Neuronal stem cell (in vitro differentiated cells): Measurements from ENCODE around the gene PSTPIP2.
A peak's percentile ranks its signal among the peaks of the same experiment; 100 is the strongest.

Source experiments
- DNase-seq: peaks from one replicate; pipeline ENCODE4 v3.0.0-alpha.2; 2013; ENCODE audit warnings: low spot score
- H2AFZ ChIP-seq: one replicate; pipeline ENCODE4 v1.6.1; 2013; ENCODE audit warnings: mild to moderate bottlenecking, low read length, inconsistent platforms
- H2AK5ac ChIP-seq: 2 replicates; pipeline ENCODE4 v1.6.1; 2013; ENCODE audit warnings: low read depth, mild to moderate bottlenecking, inconsistent platforms, low read length, moderate library complexity, mixed read lengths
- H2BK120ac ChIP-seq: 2 replicates; pipeline ENCODE4 v1.6.1; 2013; ENCODE audit warnings: low read depth, mild to moderate bottlenecking, inconsistent platforms, low read length, moderate library complexity, mixed read lengths
- H2BK12ac ChIP-seq: one replicate; pipeline ENCODE4 v1.6.1; 2013; ENCODE audit warnings: low read length, inconsistent platforms
- H2BK15ac ChIP-seq: 2 replicates; pipeline ENCODE4 v1.6.1; 2013; ENCODE audit warnings: mild to moderate bottlenecking, low read length, inconsistent platforms, mixed read lengths
- H2BK5ac ChIP-seq: one replicate; pipeline ENCODE4 v1.6.1; 2013; ENCODE audit warnings: inconsistent platforms, mild to moderate bottlenecking, low read length, moderate library complexity
- H3K14ac ChIP-seq: one replicate; pipeline ENCODE4 v1.6.1; 2013; ENCODE audit warnings: low read length, inconsistent platforms
- H3K18ac ChIP-seq: 2 replicates; pipeline ENCODE4 v1.6.1; 2013; ENCODE audit warnings: low read length, inconsistent platforms
- H3K23ac ChIP-seq: 2 replicates; pipeline ENCODE4 v1.6.1; 2013; ENCODE audit warnings: low read depth, mild to moderate bottlenecking, mixed read lengths, low read length, inconsistent platforms; ENCODE audit not compliant: poor library complexity
- H3K27ac ChIP-seq: replicated peaks from 3 replicates; pipeline ENCODE4 v1.5.1; 2013; ENCODE audit warnings: low read length, inconsistent platforms
- H3K27me3 ChIP-seq, 3 experiments: 2 replicates each; pipeline ENCODE4 v1.6.1; 2013; ENCODE audit warnings: low read length in 3 of 3, mild to moderate bottlenecking in 2 of 3, inconsistent platforms in 1 of 3, low read depth in 1 of 3, mixed read lengths in 1 of 3, moderate library complexity in 1 of 3; ENCODE audit not compliant: control insufficient read depth in 3 of 3, insufficient read depth in 3 of 3
- H3K36me3 ChIP-seq, 2 donors: replicated peaks in 1 of 2; 2 replicates each; pipeline ENCODE4 v1.6.1; 2013; ENCODE audit warnings: low read length in 2 of 2; ENCODE audit not compliant: control insufficient read depth in 2 of 2, insufficient read depth in 2 of 2
- H3K4ac ChIP-seq: 2 replicates; pipeline ENCODE4 v1.6.1; 2013; ENCODE audit warnings: inconsistent platforms, mild to moderate bottlenecking, low read length, moderate library complexity
- H3K4me1 ChIP-seq, 2 donors: 1 replicate in 1 of 2; 2 replicates in 1 of 2; pipeline ENCODE4 v1.6.1; 2013; ENCODE audit warnings: low read length in 2 of 2, low read depth in 1 of 2; ENCODE audit not compliant: control insufficient read depth in 2 of 2, insufficient read depth in 1 of 2
- H3K4me2 ChIP-seq: one replicate; pipeline ENCODE4 v1.6.1; 2013; ENCODE audit warnings: mild to moderate bottlenecking, low read length, inconsistent platforms; ENCODE audit not compliant: insufficient read depth, poor library complexity, severe bottlenecking
- H3K4me3 ChIP-seq, 2 donors: 2 replicates each; pipeline ENCODE4 v1.5.1; 2013; ENCODE audit warnings: low read length in 2 of 2, mild to moderate bottlenecking in 2 of 2, inconsistent platforms in 1 of 2, moderate library complexity in 1 of 2
- H3K79me1 ChIP-seq: one replicate; pipeline ENCODE4 v1.6.1; 2013; ENCODE audit warnings: low read depth, mild to moderate bottlenecking, inconsistent platforms, low read length, moderate library complexity
- H3K9ac ChIP-seq: one replicate; pipeline ENCODE4 v1.6.1; 2013; ENCODE audit warnings: mild to moderate bottlenecking, low read depth, low read length, inconsistent platforms; ENCODE audit not compliant: poor library complexity
- H3K9me3 ChIP-seq, 2 donors: replicated peaks in 1 of 2; 2 replicates each; pipeline versions ENCODE3 to v1.6.1; 2013; ENCODE audit warnings: low read length in 2 of 2, mild to moderate bottlenecking in 2 of 2, inconsistent platforms in 1 of 2, low read depth in 1 of 2, mixed read lengths in 1 of 2, moderate library complexity in 1 of 2; ENCODE audit not compliant: control insufficient read depth in 2 of 2, insufficient read depth in 1 of 2
- H4K8ac ChIP-seq: one replicate; pipeline ENCODE4 v1.6.1; 2013; ENCODE audit warnings: low read depth, mild to moderate bottlenecking, inconsistent platforms, low read length, moderate library complexity
- H4K91ac ChIP-seq: one replicate; pipeline ENCODE4 v1.6.1; 2013; ENCODE audit warnings: low read length, low read depth, mild to moderate bottlenecking, inconsistent platforms; ENCODE audit not compliant: poor library complexity
- WGBS, 2 donors: extraction: QIAGEN DNeasy Blood & Tissue Kit; methylation state at CpG; one replicate each; pipeline ENCODE4 v1.1.7; 2013; ENCODE audit warnings: missing lambda C conversion rate in 2 of 2, mixed read lengths in 1 of 2; ENCODE audit not compliant: insufficient read length in 2 of 2, insufficient replicate concordance in 1 of 2; ENCODE audit errors: extremely low coverage in 2 of 2; 5-methylcytosine and 5-hydroxymethylcytosine counted together

The PSTPIP2 gene

GRCh38 chr18:45978084-45978483 is 94.0 kb downstream of the PSTPIP2 start:
- Histone ChIP-seq H2BK15ac (no peak overlapping the region), H3K9ac (no peak overlapping the region), H3K27ac (no peak overlapping the region), H2AFZ (no peak overlapping the region), H4K8ac (peak overlapping the region; percentile 74), H2BK12ac (no peak overlapping the region), H3K4me2 (no peak overlapping the region), H3K18ac (no peak overlapping the region), H2BK5ac (no peak overlapping the region), H3K79me1 (no peaks in the 10 kb centered on the region), H3K14ac (no peak overlapping the region), H3K4me3 (no peak overlapping the region), H3K27me3 (no peaks in the 10 kb centered on the region), H2AK5ac (no peak overlapping the region), H3K36me3 (no peaks in the 10 kb centered on the region), H3K23ac (no peak overlapping the region), H3K4me1 (no peaks in the 10 kb centered on the region), H2BK120ac (no peak overlapping the region), H3K9me3 (no peaks in the 10 kb centered on the region), H4K91ac (no peak overlapping the region), H3K4ac (no peak overlapping the region)
- no peak for DNase-seq
- no CpG with 5 or more reads among the region's 1 CpG for WGBS, 2 donors

- no peak overlapping the region for H3K9ac ChIP-seq
- DNase-seq, result no peak
- H4K91ac ChIP-seq, result no peak overlapping the region
- H2BK5ac ChIP-seq, result no peak overlapping the region
- H2BK120ac ChIP-seq, result no peak overlapping the region
- no peaks in the 10 kb centered on the region for H3K36me3 ChIP-seq
- no peaks in the 10 kb centered on the region for H3K9me3 ChIP-seq
- no peak overlapping the region for H3K4me2 ChIP-seq
- H3K27ac ChIP-seq, result no peak overlapping the region
- H3K4me1 ChIP-seq, result no peaks in the 10 kb centered on the region
- H3K18ac ChIP-seq, result no peak overlapping the region
- no peak overlapping the region for H3K4ac ChIP-seq
- H2AK5ac ChIP-seq, result no peak overlapping the region
- H2BK15ac ChIP-seq, result no peak overlapping the region
- WGBS, 2 donors, result no CpG with 5 or more reads among the region's 5 CpGs
- H2AFZ ChIP-seq, result no peak overlapping the region
- H4K8ac ChIP-seq, result no peak overlapping the region
- no peak overlapping the region for H2BK12ac ChIP-seq
- no peak overlapping the region for H3K4me3 ChIP-seq
- no peak overlapping the region for H3K14ac ChIP-seq
- H3K79me1 ChIP-seq, result no peaks in the 10 kb centered on the region
- no peaks in the 10 kb centered on the region for H3K27me3 ChIP-seq
- H3K23ac ChIP-seq, result no peak overlapping the region
Measured at GRCh38 chr18:45976974-45977373, 95.1 kb downstream of the PSTPIP2 start.

- Histone ChIP-seq H3K4ac (no peak overlapping the region), H3K18ac (no peak overlapping the region), H2AK5ac (no peak overlapping the region), H2BK12ac (no peak overlapping the region), H3K4me1 (no peaks in the 10 kb centered on the region), H3K27ac (no peak overlapping the region), H3K14ac (no peak overlapping the region), H3K4me2 (no peak overlapping the region), H3K79me1 (no peaks in the 10 kb centered on the region), H3K9me3 (no peaks in the 10 kb centered on the region), H3K4me3 (no peak overlapping the region), H4K8ac (no peak overlapping the region), H2BK120ac (no peak overlapping the region), H2BK15ac (no peak overlapping the region), H2BK5ac (no peak overlapping the region), H3K23ac (no peak overlapping the region), H4K91ac (no peak overlapping the region), H2AFZ (no peak overlapping the region), H3K27me3 (no peaks in the 10 kb centered on the region), H3K9ac (no peak overlapping the region), H3K36me3 (no peaks in the 10 kb centered on the region)
- no CpG with 5 or more reads among the region's 1 CpG for WGBS, 2 donors
- DNase-seq, result no peak
Measured at GRCh38 chr18:45976566-45976965, 95.5 kb downstream of the PSTPIP2 start.

- H3K36me3 ChIP-seq, result no peaks in the 10 kb centered on the region
- H3K27me3 ChIP-seq, result no peaks in the 10 kb centered on the region
- H2BK15ac ChIP-seq, result no peak overlapping the region
- peak; percentile 41 for DNase-seq
- no CpG with 5 or more reads among the region's 5 CpGs for WGBS, 2 donors
- no peak overlapping the region for H2BK120ac ChIP-seq
- H3K4me2 ChIP-seq, result no peak overlapping the region
- H2BK12ac ChIP-seq, result no peak overlapping the region
- H3K79me1 ChIP-seq, result peaks cover 2% of the 10 kb centered on the region
- no peak overlapping the region for H3K18ac ChIP-seq
- H3K23ac ChIP-seq, result no peak overlapping the region
- no peak overlapping the region for H3K27ac ChIP-seq
- H2BK5ac ChIP-seq, result no peak overlapping the region
- no peaks in the 10 kb centered on the region for H3K9me3 ChIP-seq
- H4K8ac ChIP-seq, result no peak overlapping the region
- H2AFZ ChIP-seq, result peak overlapping the region; percentile 15
- no peak overlapping the region for H3K4me3 ChIP-seq
- H4K91ac ChIP-seq, result no peak overlapping the region
- no peak overlapping the region for H3K14ac ChIP-seq
- H3K4ac ChIP-seq, result no peak overlapping the region
- no peak overlapping the region for H3K9ac ChIP-seq
- H2AK5ac ChIP-seq, result no peak overlapping the region
- no peaks in the 10 kb centered on the region for H3K4me1 ChIP-seq
Measured at GRCh38 chr18:45974088-45974536, 97.9 kb downstream of the PSTPIP2 start.
